NCI-H748 treated with DMSO at 0.1 percent for 48 hours (cell line): ENCODE measurements around the gene MYRIP.

Experiments
- DNase-seq: peaks from one replicate; lab custom pipeline; 2025; lab: John Stamatoyannopoulos, UW

MYRIP gene

DNA sequence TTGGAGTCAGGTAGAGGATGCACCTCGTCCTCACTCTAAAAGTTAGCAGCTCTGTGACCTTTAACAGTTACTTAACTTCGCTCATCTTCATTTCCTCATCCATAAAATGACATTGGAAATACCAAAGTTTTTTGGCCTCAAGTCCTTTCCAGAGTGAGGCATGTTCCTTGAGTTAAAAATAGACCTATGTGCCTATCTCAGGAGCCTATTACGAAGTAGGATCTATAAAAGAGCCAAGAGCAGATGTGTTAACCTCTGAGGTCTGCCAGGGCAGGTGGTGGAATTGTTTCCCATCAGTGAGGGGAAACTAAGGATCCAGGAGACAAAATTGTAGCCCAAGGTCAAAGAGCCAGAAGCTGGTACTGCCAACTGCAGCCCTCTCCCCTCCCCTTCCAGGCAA lies 379.7 kb downstream of the MYRIP start:
- no peak for DNase-seq

DNA sequence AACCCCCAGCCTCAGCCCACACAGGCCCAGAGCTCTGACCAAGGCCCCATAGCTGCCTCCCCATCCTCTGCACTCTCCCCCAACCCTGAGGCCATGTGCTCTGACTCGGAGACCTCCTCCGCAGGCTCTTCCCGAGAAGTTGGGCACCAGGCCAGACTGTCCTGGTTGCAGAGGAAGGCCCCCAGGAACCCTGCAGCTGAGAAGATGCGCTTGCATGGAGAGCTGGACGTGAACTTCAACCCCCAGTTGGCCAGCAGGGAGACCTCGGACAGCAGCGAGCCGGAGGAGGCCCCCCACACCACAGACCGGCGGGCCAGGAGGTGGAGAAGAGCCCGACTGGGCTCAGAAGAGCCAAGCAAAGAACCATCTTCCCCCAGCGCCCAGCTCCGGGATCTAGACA lies 380.6 kb downstream of the MYRIP start:
- no peak for DNase-seq

DNA sequence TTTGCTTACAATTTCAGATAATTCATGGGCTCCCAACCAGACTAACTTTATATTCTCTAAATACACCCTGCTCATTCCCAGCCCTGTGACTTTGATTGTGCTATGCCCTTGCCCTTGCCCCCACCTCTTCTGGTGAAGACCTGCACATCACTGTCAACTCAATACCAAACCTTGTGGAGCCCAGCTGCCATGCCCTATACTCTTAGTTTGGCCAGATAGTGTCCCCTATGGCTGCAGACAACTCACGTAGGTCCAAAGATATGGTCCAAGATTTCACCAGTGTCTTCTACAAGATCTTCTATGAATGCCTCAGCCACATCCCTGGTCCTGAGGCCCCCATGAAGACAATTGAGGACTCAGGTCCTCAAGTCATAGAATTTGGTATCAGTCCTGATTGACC lies 381.8 kb downstream of the MYRIP start:
- no peak for DNase-seq

DNA sequence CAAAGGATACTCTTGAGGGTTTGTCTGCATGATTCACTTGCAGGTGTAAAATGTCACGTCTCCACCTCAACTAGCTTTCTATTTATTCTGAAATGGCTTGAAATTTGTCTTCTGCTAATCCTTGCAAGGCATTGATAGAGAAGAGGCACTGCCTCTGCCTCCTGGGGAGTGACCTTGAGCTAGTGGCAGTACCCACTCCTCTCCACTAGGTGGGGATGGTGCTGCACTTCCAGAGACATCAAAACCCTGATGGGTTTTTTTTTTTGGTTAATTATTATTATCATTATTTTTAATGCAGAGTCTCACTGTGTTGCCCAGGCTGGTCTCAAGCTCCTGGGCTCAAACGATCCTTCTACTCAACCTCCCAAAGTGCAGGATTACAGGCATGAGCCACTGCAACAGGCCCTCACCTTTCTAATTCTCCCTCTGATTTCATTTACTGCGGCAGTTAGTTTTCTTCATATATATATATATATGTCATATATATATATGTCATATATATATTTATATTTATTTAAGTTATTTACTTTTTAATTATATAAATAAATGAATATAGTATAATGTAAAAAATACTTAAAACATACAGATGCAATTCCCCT lies 382.5 kb downstream of the MYRIP start:
- DNase-seq, result no peak

DNA sequence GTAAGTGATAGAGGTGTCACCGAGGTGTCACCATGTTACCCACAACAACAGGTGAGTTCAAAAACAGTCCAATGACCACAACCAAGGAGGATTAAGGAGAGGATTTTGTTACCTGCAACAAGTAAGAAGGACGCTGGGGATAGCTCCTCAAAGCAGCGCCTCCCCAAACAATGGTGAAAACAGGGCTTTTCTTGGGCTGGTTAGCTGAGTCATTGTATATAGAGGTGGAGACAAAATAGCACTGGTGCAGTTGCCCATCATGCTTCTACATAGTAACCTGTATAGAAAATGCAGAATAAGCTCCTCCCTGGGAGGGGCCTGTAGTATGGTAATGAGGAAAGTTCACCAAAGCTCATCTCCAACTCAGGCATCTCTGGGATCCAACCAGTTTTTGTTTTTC lies 383.2 kb downstream of the MYRIP start:
- no peak for DNase-seq

DNA sequence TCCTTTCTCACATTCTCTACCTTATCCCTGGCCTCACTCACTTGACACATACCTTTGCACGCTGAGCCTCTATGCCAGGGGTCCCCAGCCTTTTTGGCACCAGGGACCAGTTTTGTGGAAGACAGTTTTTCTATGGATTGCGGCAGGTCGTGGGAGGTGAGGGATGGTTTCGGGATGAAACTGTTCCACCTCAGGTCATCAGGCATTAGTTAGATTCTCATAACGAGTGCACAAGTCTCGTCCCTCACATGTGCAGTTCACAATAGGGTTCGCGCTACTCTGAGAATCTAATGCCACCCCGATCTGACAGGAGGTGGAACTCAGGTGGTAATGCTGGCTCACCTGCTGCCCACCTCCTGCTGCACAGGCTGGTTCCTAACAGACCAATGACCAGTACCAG lies 387.6 kb downstream of the MYRIP start:
- DNase-seq, result no peak

DNA sequence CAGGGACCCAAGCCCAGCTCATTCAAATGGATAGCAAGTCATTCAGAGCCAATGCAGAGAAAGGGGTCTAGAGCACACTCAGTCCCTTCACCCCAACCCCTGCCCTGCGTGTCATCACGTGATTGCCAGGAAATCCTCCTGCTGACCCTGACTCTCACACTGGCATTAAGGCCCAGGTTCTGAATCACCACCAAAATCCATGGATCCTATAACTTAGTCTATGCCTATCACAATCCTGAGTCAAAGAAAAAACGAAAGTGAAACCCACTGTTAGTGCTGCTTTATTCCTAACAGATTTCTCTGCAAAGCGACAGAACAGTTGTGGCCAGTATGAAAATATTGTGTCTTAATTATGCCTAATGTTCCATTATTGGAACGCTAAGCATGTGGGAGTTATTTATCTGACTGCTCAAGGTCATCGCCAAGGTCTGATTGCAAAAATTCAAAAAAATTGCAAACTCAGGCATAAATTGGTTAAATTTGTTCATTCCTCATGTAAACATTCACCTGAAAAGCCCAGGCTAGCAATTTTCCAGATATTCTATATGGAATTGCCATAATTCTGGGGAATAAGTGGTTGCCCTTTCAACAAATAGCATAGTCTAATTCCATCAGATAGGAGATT lies 391.4 kb downstream of the MYRIP start:
- no peak for DNase-seq

DNA sequence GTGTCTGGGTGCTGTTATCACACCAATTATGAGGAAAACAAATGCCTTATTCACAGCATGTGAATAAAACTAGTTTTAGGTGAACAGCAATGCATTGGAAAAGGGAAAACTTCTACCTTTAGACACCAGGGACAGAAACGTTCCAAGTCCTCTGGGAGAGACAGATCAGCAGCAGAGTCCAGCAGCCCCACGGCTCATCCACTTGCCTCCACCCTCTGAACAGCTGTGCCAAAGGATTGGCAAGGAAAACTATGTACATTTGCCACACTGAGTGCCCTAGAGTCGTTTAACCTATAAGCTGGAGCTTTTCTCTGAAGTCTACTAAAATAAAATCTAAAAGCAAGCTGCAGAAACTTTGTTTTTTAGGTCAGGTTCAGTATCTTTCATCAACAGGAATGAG lies 392.4 kb downstream of the MYRIP start:
- no peak for DNase-seq

DNA sequence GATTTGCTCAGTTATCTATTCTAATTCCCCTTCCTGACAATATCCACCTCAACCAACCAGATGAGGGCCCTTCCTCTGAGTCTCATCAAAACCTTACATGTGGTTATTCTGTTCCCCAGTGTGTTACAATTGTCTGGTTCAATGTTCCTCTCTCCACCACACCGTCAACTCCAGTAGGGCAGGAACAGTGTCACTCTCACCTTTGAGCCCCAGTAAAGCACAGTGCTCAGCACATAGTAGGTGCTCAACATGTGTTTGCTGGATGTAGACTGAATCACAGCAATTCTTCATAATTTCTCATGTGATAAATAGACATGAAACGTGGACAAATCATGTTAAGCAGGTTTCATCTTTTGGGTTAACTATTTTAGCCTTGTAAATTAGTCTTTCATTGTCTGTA lies 397.1 kb downstream of the MYRIP start:
- DNase-seq, result no peak

DNA sequence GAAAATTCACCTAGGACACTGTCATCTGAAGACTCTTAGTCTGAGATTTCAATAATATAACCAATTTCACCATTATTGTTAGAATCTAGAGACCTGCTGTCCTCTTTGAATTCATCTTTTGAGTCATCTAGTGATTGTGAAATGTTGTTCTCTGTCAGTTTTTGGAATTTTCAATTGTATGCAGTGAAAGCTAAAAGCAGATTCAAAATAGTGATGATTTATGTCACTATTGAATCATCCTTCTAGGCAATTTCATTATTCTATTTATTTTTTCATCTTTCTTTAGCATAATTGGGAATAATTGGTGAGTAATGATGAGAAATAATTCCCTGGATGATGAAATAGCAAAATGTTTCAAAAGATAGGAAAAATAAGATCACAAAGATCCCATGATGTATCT lies 398.4 kb downstream of the MYRIP start:
- DNase-seq, result no peak

DNA sequence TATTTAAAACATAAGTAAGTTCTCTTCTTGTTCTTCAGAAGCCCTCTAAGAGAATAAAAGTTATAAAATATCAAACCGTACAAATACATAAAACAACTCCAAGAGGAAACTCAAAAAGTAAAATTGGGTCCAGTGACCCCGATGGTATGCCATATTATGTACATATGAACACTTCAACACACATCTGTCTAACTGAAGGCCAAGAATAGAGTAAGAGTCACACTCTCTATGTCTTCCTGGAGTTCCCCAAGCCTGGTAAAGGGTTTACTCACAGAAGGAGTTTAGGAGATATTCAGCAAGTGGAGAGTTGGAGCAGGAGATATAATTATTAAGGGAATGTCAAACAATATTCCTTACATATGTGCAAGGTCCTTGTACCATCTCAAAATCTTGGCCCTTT lies 398.8 kb downstream of the MYRIP start:
- no peak for DNase-seq

DNA sequence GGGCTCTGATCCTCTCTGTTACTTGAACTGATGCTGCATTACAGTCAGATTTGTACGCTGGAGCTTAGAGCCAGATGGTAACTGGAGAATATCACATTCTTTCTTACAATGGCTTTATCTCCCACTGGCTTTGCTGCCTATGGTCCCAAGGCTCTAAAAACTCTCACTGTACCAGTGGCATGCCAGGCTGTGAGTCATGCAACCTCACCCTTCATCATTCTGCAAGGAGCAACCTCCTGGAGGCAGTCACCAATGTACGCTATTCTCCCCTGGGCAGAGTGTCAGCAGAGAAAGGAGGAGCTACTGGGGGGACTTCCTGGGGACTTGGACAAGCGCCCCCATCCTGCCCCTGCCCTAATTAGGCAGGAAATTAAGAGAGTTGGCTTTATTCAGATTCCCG lies 402.2 kb downstream of the MYRIP start:
- no peak for DNase-seq

DNA sequence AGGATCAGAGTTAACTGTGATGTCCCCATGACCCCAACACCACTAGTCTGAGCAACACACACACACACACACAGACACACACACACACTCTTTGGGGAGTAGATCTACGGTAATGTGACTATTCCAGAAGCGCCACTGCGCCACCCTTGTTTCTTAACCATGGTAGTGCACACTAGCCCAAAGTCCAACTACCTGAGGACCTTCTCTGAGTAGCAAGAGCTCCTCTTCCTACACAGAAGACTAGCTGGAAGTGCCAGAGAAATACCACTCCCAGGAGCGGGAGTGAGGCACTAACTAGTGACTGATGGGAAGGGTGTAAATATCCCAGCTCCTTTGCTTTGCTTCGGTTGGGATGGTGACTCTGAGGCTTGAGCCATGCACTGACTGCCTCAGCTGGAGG lies 404.1 kb downstream of the MYRIP start:
- no peak for DNase-seq

DNA sequence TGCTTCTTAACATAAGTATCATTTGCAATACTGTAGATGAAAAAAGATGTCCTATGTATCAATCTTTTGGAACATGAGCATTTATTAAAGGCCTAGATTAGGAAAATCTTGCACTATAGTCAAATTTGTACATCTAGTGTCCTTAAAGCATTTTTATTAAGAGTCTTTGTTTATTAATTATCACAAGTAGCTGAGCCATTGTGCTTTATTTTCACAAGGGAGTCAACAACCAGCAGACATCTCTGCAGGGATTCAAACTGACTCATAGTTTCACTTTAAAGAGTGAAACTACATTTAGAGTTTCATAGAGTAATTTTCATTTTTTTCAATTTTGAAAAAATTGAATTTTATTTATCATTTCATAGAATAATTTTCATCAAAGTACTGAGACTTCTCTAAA lies 405.6 kb downstream of the MYRIP start:
- DNase-seq, result no peak

DNA sequence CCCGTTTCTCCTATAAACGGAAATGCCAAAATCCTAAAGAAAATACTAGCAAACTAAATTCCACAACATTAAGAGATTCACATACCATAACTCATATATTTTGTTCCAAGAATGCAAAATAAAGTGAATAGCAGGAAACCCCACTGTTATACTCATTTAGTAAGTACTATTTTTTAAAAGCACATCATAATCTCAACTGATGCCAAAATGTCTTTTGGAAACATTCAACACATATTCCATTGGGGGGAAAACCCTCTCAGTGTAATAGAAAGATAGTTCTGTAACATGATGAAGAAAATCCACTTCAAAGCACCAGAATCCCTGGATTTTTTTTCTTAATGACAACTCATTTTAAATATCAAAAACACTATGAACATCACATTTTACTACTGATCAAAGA lies 407.1 kb downstream of the MYRIP start:
- no peak for DNase-seq

DNA sequence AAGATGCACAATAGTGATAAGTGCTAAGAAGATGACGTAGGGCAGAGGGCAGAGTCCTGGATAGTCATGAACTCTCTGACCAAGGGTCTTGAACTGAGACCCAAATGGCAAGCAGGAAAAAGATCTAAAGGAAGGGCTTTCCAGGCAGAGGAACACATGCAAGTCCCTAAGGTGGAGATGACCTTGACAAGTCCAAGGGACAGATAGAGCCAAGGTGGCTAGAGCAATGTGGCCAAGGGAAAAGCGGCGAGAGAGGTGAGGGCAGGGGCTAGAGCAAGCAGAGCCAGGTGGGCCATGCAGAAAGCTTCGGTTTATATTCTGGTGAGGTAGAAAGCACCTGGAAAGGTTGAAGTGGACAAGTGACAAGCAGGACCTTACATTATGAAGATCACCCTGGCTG lies 414.4 kb downstream of the MYRIP start:
- no peak for DNase-seq

DNA sequence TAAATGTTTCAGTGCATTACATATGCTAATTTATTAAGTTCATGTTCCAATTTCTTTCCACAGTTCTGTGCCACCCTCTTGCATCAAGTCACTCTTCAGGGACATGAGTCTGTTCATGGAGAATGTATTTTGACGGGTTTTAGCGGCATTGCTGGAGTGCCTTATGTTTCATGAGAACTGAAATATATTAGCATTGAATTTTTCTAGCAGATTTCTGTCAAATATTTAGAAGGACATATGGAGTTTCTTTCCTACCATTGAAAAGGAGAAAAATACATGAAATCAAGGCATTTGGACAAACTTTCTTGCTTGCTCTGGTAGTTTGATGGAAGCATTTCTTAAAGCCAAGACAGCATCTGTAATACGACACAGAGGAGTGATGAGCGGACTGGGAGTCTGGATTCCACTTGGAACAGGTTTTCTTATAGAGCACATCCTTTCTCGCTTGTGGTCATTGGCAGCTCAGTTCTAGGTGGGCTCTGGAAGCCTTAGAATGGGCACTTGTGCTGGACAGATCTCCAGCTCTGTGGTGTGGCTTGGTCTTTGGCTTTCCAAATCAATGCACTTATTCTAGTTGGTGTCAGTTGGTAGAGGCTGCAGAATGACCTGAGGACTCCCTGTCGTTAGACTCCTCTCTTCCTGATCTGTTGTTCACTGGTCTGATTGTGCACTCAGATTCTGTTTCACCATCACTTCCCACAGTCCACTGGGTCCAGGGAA lies 415.5 kb downstream of the MYRIP start:
- no peak for DNase-seq

DNA sequence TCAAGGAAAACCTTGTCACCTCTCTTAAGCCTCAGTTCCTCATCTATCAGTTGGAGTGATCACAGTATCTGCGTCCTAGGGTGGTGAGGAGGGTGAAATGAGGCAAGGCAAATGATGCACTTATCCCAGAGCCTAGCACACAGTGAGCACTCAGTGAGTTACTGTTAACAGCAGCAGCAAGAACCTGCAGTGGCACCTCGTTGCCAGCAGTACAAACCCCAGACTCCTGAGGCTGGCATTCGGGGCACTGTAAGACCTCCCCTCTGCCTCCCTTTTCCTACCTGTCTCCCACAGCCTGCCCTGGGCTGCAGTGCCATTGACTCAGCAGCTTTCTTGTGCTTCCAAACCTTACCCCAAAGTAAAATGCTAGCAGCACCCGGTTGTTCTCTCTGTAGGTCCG lies 417.2 kb downstream of the MYRIP start:
- DNase-seq, result no peak

DNA sequence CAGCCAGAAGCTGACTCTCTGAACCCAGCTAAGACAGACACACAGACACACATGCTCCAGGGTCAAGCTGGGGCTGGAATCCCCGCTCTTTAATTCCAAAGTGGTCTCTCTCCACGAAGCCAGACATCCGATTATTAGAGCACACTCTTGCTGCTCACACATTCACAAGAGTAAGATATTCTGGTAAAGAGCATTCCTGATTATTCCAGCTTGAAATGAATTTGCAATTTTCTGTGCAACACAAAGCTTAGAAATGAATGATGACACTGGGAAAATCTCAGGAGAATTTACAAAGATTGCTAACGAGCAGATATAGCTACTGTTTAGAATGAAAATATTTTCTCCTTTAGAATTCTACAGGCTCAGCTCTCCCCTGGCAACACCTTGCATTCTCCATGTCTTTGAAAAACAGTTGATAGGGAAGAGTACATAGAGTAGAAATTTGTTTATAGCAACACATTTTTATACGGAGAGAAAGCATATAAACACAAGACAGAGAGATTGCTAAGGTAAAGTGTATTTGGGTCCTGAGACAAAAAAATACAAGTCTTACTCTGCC lies 419.5 kb downstream of the MYRIP start:
- no peak for DNase-seq

DNA sequence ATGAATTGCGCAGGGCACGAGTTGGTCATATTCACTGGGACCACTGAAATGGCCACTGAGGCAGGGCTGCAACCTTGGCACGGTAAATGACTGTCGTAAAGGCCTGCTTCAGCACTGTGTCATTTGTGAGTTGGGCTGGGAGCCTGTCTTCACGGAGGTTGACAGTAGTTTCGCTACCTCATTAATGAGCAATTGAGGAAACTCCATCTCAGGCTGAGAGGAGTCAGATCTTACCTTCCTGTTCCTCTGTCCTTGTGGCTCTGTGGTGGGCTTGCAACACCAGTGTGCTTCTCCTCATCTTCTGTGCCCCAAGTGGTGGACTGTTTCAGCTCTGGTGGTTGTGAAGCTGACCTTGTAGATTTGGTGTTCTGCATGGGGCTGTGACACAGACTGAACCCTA lies 420.0 kb downstream of the MYRIP start:
- DNase-seq, result no peak

DNA sequence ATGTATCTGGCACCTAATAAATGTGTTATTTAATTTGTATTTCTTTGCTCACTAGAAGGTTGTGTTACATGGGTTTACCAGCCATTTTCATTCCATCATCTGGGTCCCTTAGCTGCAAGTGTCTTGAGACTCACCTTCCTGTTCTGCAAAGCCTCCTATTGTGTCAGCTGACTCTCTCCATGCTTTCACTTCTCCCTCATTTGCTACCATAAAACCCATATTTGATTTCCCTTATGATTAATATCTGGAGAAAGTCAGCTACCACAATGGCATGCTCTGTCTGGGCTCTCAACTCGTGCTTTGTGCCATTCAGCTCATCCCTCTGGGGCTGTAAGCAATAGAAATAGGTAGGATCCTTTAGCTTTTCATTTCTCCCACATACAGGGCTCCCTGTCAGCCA lies 420.6 kb downstream of the MYRIP start:
- no peak for DNase-seq

DNA sequence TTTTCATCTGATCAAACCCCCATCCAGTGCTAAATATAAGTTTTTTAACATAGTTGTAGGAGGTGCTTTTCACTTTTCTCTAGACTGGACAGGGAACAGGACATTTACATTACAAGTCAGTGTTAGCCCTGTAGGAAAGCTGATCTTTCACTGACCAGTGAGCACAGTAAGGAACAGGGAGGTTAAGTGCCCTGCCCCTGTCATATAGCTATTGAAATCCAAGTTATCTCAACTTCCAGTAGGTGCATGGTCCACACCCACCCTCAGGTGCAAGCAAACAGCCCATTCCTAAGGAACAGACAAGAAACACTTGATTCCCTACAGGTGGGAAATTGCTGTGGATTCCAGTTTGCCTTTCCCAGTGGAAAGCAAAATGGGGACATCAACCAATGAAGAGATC lies 421.0 kb downstream of the MYRIP start:
- no peak for DNase-seq

DNA sequence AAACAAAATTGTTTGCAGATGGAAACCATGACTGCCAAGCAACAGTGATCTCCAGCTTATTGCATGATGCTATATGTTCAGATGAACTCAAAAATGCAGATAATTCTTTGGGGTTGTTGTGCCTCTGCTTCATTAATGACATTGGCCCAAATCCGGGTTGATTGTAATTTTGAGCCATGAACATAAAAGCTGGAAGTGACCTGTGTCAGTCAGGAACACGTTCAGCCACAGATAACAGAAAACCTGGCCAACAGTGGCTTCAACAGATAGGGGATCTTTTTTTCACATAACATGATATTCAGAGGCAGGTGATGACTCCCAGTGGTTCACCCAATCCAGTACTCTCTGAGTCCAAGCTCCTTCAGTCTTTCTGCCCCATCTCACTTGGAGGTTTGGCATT lies 423.2 kb downstream of the MYRIP start:
- no peak for DNase-seq

DNA sequence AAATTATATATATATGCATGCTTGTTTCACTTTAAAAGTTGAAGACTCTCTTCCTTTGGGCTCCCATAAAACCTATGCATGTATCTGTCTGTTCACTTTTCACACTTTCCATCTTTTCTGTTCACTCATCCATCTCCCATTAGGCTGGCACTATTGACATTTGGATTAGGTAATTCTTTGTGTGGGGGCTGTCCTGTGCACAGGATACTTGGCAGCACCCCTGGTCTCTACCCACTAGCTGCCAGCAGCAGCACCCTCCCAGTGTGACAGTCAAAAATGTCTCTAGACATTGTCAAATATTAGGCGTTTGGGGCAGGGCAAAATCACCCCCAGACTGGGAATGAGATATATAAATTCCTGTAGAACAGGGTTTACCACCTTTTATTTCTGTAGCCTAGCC lies 427.8 kb downstream of the MYRIP start:
- no peak for DNase-seq
